ENCODE measurements around the gene PPFIBP2. TPM values are rescaled to one million over a fixed set of nuclear protein-coding genes. Genes with fewer than 3 reads are reported as not detected.

The PPFIBP2 gene
- total RNA-seq, 1 donor from 2014 or later: 64.1 TPM

DNA sequence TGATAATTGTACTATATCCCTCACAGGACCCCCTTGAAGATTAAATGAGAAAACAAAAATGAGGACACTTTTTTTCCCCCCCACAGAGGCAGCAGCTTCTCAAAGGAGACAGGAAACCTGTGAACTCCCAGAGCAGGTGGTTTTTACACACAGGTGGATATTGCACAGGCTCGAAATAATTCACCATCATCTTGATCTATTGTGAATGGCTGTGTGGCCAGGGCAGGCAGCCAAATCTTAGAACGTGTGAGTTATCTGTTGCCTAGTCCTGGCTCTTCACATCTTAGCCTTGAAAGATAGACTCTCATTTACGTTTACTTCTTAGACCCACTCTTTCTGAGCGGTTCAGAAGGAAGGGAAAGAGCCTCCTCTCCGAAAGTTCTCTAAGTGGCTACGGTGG, 23.5 kb downstream of the PPFIBP2 start:
- H3K27me3 Mint-ChIP-seq: peaks cover 18% of the 10 kb centered on the region
- no peak overlapping the region for H3K27ac Mint-ChIP-seq
- peaks cover 11% of the 10 kb centered on the region for H3K4me1 Mint-ChIP-seq (ENCODE audit: low read depth)
- no peak overlapping the region for H3K4me3 Mint-ChIP-seq (ENCODE audit: low read depth)
- H3K9me3 Mint-ChIP-seq (ENCODE audit: low read depth): no peaks in the 10 kb centered on the region
- TF ChIP-seq, protein P1, sequence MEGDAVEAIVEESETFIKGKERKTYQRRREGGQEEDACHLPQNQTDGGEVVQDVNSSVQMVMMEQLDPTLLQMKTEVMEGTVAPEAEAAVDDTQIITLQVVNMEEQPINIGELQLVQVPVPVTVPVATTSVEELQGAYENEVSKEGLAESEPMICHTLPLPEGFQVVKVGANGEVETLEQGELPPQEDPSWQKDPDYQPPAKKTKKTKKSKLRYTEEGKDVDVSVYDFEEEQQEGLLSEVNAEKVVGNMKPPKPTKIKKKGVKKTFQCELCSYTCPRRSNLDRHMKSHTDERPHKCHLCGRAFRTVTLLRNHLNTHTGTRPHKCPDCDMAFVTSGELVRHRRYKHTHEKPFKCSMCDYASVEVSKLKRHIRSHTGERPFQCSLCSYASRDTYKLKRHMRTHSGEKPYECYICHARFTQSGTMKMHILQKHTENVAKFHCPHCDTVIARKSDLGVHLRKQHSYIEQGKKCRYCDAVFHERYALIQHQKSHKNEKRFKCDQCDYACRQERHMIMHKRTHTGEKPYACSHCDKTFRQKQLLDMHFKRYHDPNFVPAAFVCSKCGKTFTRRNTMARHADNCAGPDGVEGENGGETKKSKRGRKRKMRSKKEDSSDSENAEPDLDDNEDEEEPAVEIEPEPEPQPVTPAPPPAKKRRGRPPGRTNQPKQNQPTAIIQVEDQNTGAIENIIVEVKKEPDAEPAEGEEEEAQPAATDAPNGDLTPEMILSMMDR (IDR thresholded peaks at IDR 0.05; ENCODE audit: unreplicated experiment): no peak
- no peak for DNase-seq (ENCODE audit: low spot score, unreplicated experiment)
- H3K36me3 Mint-ChIP-seq (ENCODE audit: insufficient read depth): no peaks in the 10 kb centered on the region

DNA sequence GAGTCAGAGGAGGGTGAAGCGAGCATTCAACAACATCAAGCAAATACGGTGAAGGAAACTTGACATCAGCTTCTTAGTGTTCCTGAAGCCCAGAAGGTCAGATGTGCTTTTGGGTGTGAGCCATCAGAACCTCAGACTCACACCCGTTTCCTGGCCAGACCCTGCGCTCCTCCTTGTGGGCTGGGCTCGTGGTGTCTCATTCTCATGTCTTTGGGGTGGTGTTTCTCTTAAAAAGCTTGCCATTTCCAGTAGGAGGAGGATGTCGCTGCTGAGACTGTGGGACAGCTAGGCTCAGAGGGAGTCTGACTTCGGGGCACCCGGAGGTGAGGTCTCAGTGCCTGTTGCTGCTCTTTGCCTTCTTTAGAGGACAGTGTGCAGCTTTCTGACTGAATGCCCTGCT, 24.2 kb downstream of the PPFIBP2 start:
- no peak overlapping the region for H3K27ac Mint-ChIP-seq
- no peak for DNase-seq (ENCODE audit: low spot score, unreplicated experiment)
- peaks cover 11% of the 10 kb centered on the region for H3K4me1 Mint-ChIP-seq (ENCODE audit: low read depth)

DNA sequence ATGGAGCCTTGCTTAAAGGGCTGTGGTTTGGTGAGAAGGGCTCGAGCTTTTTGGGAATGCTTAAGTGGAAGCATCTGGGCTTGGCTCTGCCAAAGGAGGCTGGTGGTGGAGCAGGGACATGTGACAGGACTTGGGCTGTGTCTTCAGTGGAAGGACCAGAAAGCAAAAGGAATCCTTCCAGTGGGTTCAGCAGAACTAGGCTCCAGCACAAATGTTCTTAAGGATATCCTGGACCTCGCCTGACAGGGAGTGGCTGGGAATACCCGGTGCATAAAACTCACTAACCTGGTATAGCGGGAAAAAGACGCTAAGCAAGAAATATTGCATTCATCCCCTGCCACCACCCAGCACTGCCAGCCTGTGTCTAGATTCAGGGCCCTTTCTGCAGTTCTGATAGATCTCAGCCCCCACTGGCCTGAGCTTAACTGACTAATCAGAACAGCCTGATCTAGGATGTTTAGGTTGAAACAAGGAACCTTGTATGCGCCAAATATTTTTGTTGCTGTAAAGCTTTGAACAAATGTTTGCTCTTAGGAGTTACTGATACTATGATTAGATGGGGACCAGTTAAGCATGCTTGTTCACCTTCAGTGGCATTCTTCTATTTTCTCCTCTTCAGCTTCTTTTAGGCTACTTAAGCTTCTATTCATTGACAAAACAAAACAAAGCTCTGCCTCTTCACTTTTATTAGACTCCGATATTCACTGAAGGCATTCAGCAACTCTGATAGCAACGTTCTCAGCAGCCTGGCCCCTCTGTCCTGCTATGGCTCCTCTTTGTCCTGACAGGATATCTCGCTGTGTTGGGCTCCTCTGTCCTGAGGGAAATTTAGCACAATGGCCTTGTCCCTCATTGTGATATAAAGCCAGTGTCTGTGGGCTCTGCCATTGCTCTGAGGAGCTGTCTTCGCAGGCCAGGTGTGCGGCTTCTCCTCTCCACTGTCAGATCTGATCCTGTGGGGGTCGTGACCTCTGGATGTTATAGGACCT, 25.0 kb downstream of the PPFIBP2 start:
- DNase-seq (ENCODE audit: low spot score, unreplicated experiment): no peak
- H3K36me3 Mint-ChIP-seq (ENCODE audit: insufficient read depth): no peaks in the 10 kb centered on the region
- TF ChIP-seq, protein P1 (IDR thresholded peaks at IDR 0.05; ENCODE audit: unreplicated experiment): no peak
- no peaks in the 10 kb centered on the region for H3K9me3 Mint-ChIP-seq (ENCODE audit: low read depth)
- peaks cover 11% of the 10 kb centered on the region for H3K4me1 Mint-ChIP-seq (ENCODE audit: low read depth)
- peak overlapping the region; percentile 56 for H3K27ac Mint-ChIP-seq
- H3K4me3 Mint-ChIP-seq (ENCODE audit: low read depth): no peak overlapping the region
- H3K27me3 Mint-ChIP-seq: peaks cover 15% of the 10 kb centered on the region

More for the DNA sequence above, 24.2 kb downstream of the PPFIBP2 start:
- Mint-ChIP-seq H3K27me3 (peaks cover 18% of the 10 kb centered on the region), H3K36me3 (ENCODE audit: insufficient read depth) (no peaks in the 10 kb centered on the region), H3K9me3 (ENCODE audit: low read depth) (no peaks in the 10 kb centered on the region), H3K4me3 (ENCODE audit: low read depth) (no peak overlapping the region)
- TF ChIP-seq, protein P1 (IDR thresholded peaks at IDR 0.05; ENCODE audit: unreplicated experiment): no peak

DNA sequence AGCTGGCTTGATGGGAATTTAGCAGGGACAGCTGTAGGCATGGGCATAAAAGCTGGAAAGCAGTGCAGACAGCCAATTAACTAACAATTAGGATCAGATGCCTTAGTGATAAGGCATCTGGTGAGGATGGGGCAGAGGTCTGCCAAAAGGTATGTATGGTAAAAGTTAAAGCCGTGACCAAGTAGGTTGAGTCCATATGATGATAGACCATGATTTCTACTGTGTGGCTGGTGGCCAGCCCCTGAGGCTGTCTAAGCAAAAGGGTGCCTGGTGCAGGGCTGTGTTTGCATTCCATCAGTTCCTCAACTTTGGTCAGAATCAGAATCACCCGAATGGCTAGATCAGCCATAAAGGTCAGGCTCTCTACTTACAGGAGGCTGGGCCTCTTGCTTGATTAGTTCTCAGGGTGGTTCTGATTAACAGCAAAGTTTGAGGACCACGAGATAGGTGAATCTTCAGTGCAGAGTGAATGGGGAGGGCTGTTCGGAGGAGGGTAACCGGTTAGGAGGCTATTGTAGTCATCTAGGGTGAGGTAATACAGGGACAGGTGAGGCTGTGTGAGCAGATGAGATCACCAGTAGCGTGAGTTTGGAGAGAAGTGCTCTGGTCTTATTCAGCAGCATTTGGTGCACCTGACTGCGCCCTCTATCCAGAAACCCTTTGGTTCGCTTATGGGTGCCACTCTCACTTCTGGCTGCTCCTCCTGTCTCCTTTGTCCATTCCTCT, 27.2 kb downstream of the PPFIBP2 start:
- no peak for DNase-seq (ENCODE audit: low spot score, unreplicated experiment)
- TF ChIP-seq, protein P1 (IDR thresholded peaks at IDR 0.05; ENCODE audit: unreplicated experiment): no peak
- H3K27me3 Mint-ChIP-seq: peaks cover 14% of the 10 kb centered on the region
- H3K27ac Mint-ChIP-seq: no peak overlapping the region
- H3K4me1 Mint-ChIP-seq (ENCODE audit: low read depth): peaks cover 11% of the 10 kb centered on the region
- H3K36me3 Mint-ChIP-seq (ENCODE audit: insufficient read depth): no peaks in the 10 kb centered on the region
- H3K4me3 Mint-ChIP-seq (ENCODE audit: low read depth): no peak overlapping the region
- no peaks in the 10 kb centered on the region for H3K9me3 Mint-ChIP-seq (ENCODE audit: low read depth)

DNA sequence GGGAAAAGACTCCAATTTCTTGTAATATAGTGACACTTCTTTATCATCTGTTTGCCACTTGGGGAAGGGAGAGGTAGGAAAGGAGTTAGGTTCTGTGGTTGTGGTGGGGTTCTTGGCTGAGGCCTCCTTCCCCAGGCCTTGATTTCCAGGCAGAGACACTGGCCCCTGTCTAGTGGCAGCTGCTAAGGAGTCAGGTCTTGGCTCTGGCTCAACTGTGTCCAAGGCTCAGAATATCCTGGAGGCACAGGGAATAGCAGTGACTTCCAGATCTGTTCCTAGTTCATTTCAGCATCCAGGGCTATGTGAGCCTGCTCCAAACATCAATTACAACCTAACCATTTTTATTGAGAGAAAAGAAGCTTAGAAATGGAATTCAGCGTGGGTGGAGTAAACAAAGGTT, 29.5 kb downstream of the PPFIBP2 start:
- no peak for DNase-seq (ENCODE audit: low spot score, unreplicated experiment)
- Mint-ChIP-seq H3K27me3 (no peaks in the 10 kb centered on the region), H3K9me3 (ENCODE audit: low read depth) (no peaks in the 10 kb centered on the region), H3K4me1 (ENCODE audit: low read depth) (peaks cover 11% of the 10 kb centered on the region), H3K27ac (no peak overlapping the region), H3K36me3 (ENCODE audit: insufficient read depth) (no peaks in the 10 kb centered on the region), H3K4me3 (ENCODE audit: low read depth) (no peak overlapping the region)
- TF ChIP-seq, protein P1 (IDR thresholded peaks at IDR 0.05; ENCODE audit: unreplicated experiment): no peak

Data from progenitor cell of endocrine pancreas (in vitro differentiated cells).